ENCODE results near the gene PROCR. TPM values are rescaled to one million over a fixed set of nuclear protein-coding genes. Genes with fewer than 3 reads are reported as not detected.
"Not testable (repeated sequence)": the region's sequence is repeated elsewhere in the genome, so short reads cannot be mapped to it uniquely, and the experiment has no call there.

The PROCR gene
- total RNA-seq: 169 and 328 TPM in 2 replicates

DNA sequence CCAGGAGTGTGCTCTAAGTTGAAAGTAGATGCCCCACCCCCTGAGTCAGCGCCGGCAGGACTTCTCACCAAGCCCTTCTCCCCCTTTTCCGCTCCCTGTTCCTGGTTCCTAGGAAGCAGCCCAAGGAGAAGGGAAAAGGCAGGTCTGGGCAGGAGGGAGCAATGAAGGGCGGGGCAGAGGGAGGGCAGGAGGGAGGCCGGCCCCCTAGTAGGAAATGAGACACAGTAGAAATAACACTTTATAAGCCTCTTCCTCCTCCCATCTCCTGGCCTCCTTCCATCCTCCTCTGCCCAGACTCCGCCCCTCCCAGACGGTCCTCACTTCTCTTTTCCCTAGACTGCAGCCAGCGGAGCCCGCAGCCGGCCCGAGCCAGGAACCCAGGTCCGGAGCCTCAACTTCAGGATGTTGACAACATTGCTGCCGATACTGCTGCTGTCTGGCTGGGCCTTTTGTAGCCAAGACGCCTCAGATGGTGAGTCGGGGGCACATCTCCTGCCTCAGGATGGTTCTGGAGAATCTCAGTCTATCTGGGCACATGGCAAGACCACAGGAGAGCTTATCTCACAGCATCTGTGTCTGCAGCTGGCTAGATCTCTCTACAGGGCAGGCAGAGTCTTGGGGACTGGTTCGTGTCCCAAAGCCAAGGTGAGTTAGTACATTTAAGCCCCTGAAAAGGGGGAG, at the start of gene PROCR:
PROCR (plus strand) TSS at position 320 of the 681 bp plus-strand sequence; CDS start at position 403, 83 bp downstream.
- peak; percentile 23 to 96 for DNase-seq (ENCODE audit: low read depth in 2 of 2)

DNA sequence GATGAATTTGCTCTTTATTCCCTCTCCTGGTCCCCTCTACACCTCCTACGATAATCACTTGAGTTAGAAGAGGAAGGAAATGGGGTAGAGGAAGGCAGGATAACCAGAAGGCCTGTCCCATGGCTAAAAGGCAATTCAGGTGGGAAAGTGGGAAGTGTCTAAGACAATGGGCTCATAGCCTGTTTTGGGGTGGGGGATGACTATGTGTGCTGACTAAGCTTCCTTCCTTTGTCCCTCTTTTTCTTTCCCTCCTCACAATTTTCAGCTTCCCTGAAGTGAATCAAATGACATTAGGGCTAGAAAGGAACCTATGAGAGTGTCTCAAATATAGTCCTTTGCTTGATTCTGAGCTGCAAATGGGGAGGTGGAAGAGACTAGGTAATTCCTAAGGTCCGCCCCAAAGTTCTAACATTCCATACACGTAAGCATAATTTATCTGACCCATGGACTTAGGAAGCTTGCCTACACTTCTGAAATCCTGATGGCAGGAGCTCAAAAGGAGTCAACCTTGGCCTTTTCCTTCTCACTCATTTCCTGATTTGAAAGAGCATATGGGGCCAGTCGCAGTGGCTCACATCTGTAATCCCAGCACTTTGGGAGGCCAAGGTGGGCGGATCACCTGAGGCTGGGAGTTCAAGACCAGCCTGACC, 49.0 kb upstream of the PROCR start:
- DNase-seq (ENCODE audit: low read depth in 2 of 2): peak; percentile 10 to 62

DNA sequence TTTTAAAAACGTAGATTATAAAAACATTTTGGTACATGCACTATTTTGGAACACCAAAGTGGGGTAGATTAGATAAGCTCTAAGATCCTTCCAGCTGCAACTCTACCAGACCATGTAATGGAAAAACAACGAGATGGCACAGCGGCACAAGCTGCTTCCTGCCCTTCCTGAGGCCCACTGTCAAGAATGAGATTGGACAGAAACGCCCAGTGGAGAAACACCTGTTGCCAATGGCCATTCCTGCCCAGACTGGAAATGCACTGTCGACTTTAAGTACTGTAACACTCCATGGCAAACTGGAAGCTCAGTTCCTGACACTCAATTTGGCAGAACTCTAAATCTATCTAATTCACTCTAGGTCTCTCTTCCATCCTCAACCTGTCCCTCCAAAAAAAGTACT, 46.1 kb upstream of the PROCR start:
- no peak for DNase-seq (ENCODE audit: low read depth in 2 of 2)

DNA sequence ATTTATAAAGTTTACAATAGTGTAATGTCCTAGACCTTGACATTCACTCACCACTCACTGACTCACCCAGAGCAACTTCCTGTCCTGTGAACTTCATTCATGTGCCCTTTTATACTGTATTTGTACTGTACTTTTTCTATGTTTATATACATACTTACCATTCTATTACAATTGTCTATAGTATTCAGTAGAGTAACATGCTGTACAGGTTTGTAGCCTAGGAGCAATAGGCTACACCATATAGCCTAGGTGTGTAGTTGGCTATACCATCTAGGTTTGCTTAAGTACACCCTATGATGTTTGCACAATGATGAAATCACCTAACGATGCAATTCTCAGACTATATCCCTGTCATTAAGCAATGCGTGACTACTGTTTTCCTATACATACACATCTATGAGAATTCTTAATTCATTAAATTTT, 42.2 kb upstream of the PROCR start:
- peak; percentile 69 to 71 for DNase-seq (ENCODE audit: low read depth in 2 of 2)

DNA sequence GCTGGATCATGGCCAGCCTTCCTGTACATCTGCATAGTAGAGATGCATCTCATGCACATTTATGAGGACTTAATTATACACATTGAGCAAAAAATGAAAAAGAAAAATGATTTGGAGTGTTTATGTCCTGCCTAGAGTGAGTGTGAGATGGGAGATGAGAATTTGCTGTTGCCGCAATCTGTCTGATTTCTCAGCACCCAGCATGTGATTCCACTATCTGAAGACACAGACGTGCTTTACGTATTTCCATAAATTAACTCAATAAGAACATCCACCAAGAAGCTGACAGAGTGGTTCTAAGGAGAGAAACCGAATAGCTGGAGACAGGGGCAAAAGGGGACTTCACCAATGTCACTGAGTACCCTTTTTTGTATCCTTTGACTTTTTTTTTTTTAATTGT, 39.9 kb upstream of the PROCR start:
- no peak for DNase-seq (ENCODE audit: low read depth in 2 of 2)

DNA sequence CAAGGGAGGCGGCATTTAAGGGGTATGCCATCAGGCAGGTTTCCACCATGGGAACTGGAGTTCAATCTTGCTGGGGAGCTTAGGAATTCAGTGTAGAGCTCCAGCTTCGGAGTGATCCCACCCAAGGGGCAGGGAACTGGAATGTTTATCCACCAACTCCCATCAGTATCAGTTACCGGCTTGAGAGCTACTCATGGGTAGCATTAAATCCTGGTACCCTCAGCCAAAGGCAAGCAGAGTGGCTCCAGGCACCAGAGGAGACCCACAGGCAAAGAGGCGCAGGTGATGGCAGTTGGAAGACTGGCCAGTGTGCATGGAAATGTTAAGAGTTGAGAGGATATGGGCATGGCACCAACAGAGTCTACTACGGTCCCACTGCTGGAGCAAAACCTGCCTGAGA, 38.8 kb upstream of the PROCR start:
- no peak for DNase-seq (ENCODE audit: low read depth in 2 of 2)

DNA sequence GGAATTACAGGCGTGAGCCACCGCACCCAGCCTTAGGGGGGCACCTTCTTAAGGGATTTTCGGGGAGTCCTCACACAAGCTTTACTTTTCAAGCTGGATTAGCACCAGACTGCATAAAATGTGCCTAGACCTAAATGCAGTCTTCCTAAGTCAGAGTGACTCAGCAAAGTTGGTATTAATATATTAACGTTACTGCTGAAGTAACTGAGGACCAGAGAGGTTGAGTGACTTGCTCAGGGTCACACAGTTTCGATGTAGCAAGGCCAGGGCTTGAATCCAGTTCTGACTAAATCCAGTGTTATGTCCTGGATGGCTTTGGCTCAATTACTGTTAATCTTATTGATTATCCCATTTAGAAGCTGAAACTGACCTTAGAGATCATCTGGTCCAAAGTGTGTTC, 38.1 kb upstream of the PROCR start:
- DNase-seq (ENCODE audit: low read depth in 2 of 2): no peak

DNA sequence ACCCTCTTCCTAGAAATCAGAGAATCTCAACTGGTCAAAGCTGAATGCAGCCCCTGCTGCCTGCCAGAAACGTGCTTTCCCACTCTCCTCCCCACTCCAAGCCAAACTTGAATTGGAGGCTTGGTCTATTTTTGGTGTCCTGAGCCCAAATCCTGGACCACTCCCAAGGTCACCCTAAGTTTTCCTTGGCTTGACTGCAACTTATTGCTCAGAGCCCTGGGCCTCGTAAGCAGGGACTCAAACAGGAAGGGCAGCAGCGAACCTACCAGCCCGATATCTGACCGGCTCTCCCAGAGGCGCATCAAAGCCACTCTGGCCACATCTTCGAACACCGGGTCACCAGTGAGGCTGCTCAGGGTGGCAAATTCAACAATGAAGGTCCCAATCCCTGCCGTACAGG, 37.4 kb upstream of the PROCR start:
- peak in 1 of 2 donors; percentile 55 for DNase-seq (ENCODE audit: low read depth in 2 of 2)

DNA sequence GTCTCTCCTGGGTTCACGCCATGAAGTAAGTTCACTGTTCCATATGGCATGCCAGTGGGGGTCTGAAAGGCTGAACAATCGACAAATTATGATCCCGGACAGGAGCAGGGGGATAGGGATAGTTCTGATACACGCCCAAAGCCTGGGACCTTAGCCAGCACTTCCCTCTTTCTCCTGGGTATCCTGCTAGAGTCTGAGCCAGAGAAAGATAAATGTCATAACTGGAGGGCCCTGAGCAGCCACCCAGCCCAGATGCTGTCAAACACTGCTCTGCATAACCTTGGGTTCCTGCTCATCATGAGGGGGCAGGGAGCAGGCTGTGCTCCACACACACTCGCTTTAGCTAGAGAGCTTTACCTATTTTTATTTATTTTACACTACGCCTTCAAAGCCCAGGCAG, 37.0 kb upstream of the PROCR start:
- no peak for DNase-seq (ENCODE audit: low read depth in 2 of 2)

DNA sequence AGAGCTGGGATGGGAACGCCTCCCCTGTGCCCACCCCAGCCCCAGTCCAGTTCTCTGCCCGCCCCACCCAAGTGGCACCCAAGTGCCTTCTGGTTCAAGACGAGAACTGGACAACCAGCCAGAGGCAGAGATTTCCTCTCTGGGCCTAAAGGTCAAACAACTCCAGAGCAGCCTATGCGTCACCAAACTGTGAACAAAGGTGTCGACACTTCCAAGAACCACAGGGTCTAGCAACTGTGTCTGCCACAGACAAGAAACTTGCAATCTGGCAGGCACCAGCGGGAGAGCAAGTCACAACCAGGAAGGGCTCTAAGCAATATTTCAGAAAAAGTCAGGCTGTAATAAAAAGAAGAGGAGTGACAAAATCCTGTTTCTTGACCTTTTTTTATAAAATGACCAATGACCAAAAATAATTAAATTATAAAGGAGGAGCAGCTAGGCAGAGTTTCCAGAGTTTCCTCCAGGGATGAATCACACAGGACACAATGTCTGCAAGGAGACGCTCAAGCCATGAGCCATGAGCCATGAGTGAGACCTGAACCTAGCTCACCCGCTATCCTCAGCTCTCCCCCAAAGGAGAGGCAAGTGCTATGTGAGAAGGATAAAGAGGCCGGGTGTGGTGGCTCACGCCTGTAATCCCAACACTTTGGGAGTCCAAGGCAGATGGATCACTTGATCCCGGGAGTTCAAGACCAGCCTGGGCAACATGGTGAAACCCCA, 35.8 kb upstream of the PROCR start:
- DNase-seq (ENCODE audit: low read depth in 2 of 2): peak in 1 of 2 donors; percentile 95

DNA sequence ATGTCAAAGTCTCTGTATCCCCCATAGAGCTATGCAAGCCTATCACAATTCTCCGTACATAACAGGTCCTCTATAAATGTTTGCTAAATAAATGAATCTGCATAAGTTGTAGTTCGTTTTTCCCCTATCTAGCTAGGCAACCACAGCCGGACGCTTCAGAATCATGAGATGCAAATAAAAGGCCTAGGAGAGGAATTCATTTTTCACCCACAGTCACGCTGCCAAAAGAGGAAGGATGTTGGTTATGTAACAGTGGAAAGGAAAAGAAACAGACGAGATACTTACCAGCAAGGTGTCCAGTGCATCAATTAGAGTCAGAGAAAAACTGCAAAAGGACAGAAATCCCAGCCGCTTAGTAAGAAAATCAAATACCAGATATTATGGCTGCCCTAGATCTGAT, 27.2 kb upstream of the PROCR start:
- DNase-seq (ENCODE audit: low read depth in 2 of 2): peak in 1 of 2 donors; percentile 46

DNA sequence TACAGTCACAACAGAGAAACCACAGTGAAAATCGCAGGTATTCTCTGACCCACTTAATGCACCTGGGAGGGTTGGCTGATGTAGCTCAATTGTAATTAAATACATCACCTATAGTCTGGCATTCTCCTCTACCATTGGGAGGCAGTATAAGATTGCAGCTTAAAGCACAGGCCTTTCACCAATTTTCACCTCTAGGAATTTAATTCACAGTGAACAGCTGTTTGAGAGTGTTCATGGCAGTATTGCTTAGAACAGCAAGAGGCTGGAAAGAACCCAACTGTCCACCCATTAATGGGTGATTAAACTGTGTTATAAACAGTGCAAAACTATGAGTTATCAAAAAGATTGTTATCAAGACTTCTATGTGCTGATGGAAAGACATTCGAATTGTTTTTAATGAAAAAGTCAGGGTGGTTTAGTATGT, 26.7 kb upstream of the PROCR start:
- peak; percentile 75 to 85 for DNase-seq (ENCODE audit: low read depth in 2 of 2)

DNA sequence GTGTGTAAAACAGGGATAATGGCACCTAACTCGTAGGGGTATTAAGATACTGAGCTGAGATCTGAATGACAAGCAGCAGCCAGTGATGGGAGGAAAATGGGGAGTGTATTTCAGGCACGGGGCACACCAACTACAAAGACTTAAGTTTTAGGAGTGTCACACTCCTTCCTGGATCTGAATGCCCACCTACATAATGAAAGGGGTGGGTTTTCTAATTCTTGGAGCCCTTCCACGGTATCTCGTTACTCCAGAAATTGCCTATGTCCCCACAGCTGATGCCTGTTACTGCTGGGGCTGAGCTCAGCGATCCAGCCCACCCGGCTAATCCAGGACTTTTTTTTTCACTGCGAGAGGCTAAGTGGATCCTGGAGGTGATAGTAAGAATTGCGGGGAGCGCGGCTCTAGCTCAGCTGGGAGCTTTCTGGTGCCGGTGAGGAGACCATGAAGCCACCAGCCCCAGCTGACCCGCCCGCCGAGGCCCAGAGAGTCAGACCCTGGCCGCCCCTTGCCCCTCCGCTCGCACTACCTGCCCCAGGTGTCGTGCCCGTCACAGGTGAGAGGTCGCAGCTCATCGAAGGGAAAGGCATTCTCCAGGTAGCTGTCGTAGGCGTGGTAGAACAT, 25.5 kb upstream of the PROCR start:
- peak; percentile 33 to 34 for DNase-seq (ENCODE audit: low read depth in 2 of 2)

DNA sequence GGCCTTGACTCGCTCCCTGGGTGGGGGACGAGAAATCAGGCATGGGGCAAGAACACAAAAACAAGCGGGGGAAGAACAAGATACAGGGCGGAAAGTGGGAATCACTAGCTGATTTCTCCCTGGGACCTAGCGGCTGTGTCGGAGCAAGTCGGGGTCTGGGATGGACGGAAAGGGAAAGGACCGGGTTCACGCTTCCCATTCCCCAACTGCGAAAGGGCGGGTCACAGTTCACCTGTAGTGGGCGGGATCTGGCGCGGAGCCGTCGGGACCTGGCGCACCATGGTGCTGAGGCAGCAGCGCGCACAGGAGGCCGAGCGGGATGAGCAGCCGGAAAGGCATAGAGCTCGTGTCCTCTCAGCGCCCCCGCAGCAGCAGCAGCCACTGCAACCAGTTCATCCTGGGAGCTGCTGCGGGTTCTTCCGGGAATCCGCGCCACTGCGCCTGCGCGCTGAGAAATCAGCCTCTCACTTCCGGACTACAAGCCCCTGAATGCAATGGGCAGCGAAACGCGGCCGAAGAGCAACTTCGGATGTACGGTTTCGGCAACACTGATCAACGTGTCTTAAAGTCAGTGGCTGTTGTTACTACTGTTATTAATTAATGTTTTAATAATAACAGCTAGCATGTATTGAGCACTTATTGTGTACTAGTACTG, 24.8 kb upstream of the PROCR start, which contains the start of gene EDEM2:
EDEM2 (minus strand) TSS at position 417 of the 655 bp plus-strand sequence; CDS start at position 339, 78 bp downstream.
- DNase-seq (ENCODE audit: low read depth in 2 of 2): peak; percentile 93 to 95

DNA sequence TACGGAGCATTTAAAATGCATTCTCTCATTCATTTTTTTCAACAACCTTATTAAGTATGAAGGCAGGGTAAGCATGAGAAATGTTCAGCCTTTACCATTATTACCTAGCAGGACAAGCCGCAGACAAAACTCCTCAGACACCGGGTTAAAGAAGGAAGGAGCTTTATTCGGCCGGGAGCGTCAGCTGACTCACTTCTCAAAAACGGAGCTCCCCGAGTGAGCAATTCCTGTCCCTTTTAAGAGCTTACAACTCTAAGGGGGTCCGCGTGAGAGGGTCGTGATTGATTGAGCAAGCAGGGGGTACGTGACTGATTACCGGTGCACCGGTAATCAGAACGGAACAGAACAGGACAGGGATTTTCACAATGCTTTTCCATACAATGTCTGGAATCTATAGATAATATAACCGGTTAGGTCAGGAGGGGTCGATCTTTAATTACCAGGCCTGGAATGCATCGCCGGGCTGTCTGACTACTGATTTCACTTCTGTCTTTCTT, 24.2 kb upstream of the PROCR start:
- peak in 1 of 2 donors; percentile 37 for DNase-seq (ENCODE audit: low read depth in 2 of 2)

DNA sequence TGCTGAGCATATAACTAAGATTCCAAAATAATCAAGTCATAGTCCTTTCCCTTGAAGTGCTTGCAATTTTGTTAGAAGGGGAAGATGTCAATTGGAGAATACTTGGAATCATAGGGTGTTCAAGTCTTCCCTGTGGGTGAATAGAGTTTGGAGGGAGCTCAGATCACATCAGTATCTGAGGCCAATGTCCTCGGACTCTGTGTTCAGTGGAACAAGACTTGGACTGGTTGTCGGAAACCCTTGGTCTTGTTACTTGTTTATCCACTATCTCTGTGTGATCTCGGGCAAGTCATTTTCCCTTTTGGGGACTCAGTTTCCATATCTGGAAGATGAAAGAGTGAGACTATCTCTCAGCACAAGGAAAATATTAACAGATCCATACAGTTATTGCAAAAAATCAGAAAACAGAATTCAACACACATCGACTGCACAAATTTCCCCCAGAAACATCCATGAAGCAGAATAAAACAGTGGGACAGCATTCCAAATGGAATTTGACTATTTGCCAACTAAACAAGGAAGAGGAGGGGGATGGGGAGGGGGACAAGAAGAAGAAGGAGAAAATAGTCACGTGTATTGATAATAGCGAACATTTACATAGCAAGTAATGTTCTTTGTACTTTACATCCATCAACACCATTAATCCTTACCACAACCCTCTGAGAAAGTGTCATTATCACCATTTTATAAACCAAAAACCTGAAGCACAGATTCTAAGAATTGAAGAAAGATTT, 20.9 kb upstream of the PROCR start:
- DNase-seq (ENCODE audit: low read depth in 2 of 2): no peak

DNA sequence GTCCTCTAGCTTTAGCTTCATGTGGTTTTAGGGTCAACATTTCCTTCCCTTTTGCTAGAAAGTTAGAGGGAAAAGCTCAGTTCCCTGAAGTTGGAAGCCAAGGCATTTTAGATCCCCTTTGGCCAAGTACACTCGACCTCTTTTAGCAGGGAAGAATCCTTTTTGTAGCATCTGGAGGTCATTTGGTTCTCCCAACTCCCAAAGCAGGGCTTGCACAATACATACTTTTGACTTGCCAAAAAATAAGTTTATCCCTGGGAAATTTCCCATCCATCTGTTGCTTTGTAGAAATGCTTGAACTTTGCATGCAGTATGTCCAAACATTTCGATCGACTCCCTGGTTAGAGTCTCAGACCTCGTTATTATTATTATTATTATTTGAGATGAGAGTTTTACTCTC, 20.1 kb upstream of the PROCR start:
- no peak for DNase-seq (ENCODE audit: low read depth in 2 of 2)

DNA sequence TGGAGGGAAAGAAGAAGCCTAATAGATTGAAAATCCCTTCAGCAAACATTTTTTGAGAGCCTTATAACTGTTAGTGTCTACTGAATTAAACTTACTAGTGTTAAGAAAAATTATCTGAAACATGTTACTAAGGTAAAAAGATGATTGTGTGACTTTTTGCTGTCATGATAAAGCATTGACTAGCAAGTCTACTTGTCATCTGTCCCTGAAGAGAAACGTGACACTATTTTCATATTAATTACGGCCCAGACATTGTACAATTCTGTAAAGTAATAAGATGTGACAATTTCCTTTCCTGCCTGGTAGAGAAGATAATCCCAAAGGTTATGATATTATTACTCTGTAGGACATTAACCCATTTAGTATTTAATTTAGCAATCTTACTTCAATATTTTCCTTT, 15.9 kb upstream of the PROCR start:
- DNase-seq (ENCODE audit: low read depth in 2 of 2): no peak

DNA sequence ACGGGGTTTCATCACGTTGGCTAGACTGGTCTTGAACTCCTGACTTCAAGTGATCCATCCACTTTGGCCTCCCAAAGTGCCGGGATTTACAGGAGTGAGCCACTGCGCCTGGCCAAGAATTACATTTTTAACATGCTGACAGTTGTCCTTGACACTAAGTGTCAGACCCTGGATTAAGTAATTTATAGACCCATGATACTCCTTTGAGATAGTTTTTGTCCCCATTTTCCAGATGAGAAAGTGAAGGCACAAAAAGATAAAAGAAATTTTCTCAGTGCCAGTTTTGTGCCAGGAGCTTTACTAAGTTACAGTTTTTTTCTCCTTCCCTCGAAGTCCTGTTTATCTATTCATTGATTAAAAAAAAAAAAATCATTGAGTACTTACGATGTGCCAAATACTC, 14.9 kb upstream of the PROCR start:
- no peak for DNase-seq (ENCODE audit: low read depth in 2 of 2)

DNA sequence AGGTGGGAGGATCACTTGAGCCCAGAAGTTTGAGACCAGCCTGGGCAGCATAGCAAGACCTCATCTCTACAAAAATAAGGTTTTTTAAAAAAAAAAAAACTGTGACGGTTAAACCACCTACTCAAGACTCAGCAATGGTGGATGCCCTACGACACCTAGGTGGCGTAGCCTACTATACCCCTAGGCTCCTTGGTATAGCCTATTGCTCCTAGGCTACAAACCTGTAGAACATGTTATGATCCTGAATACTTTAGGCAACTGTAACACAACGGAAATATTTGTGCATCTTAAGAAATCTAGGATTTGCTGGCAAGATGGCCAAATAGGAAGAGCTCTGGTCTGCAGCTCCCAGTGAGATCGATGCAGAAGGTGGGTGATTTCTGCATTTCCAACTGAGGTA, 11.5 kb upstream of the PROCR start:
- DNase-seq (ENCODE audit: low read depth in 2 of 2): not testable (repeated sequence)

DNA sequence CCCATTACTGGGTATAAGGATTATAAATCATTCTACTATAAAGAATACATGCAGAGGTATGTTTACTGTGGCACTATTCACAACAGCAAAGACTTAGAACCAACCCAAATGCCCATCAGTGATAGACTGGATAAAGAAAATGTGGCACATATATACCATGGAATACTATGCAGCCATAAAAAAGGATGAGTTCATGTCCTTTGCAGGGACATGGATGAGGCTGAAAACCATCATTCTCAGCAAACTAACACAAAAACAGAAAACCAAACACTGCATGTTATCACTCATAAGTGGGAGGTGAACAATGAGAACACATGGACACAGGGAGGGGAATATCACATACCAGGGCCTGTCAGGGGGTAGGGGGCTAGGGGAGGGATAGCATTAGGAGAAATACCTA, 7.3 kb upstream of the PROCR start:
- not testable (repeated sequence) for DNase-seq (ENCODE audit: low read depth in 2 of 2)
